Endothelial cell of umbilical vein (primary cell): ENCODE results near the gene ATP6V1F. TPM values are rescaled to one million over a fixed set of nuclear protein-coding genes. Genes with fewer than 3 reads are reported as not detected.

Source experiments
- BruUV-seq: library from RNA; stranded (reverse); fragments of 400-500 nt; replicated peaks from 2 replicates; lab custom pipeline; 2021; lab: Mats Ljungman, UMichigan
- CTCF ChIA-PET: fragments of 300-600, 350-600 bp; sonication (Branson Sonifier 250); formaldehyde crosslinking; loops from one replicate; lab custom pipeline; 2021; ENCODE audit warnings: antibody characterized with exemption, inconsistent platforms; lab: Charles Lee
- POLR2A ChIA-PET: fragments of 300-600, 350-600 bp; sonication (Branson Sonifier 250); formaldehyde crosslinking; loops from one replicate; lab custom pipeline; 2021; ENCODE audit warnings: antibody characterized with exemption, inconsistent platforms; lab: Charles Lee
- DNase-seq: peaks from one replicate; pipeline ENCODE4 v3.0.0-alpha.2; 2011; ENCODE audit warnings: low read depth, low spot score
- FAIRE-seq: peaks from 2 replicates; lab custom pipeline; 2011; peaks lifted over from hg19 to GRCh38; lab: Jason Lieb, UNC
- H2AFZ ChIP-seq: 2 replicates; pipeline ENCODE4 v1.6.0; 2012; ENCODE audit warnings: low read depth, low read length, control low read depth, inconsistent platforms
- H3K27ac ChIP-seq: 2 replicates; pipeline ENCODE4 v1.5.1; 2011; ENCODE audit warnings: low read depth, mild to moderate bottlenecking, control low read depth, low read length, moderate library complexity; ENCODE audit not compliant: insufficient read depth
- H3K27me3 ChIP-seq, 2 experiments: 2 replicates each; pipeline versions ENCODE4 v1.6.0 to v1.6.1; 2011; ENCODE audit warnings: low read length in 2 of 2, mixed read lengths in 1 of 2; ENCODE audit not compliant: control insufficient read depth in 2 of 2, insufficient read depth in 2 of 2
- H3K36me3 ChIP-seq, 2 experiments: 2 replicates in 1 of 2; 3 replicates in 1 of 2; pipeline ENCODE4 v1.5.1; 2011; ENCODE audit warnings: low read length in 2 of 2, mild to moderate bottlenecking in 1 of 2, moderate library complexity in 1 of 2; ENCODE audit not compliant: control insufficient read depth in 2 of 2, insufficient read depth in 2 of 2; ENCODE audit errors: extremely low read depth in 1 of 2
- H3K4me1 ChIP-seq: 3 replicates; pipeline ENCODE4 v1.5.1; 2011; ENCODE audit warnings: mild to moderate bottlenecking, low read length; ENCODE audit not compliant: control insufficient read depth, insufficient read depth; ENCODE audit errors: extremely low read depth
- H3K4me2 ChIP-seq: 2 replicates; pipeline ENCODE4 v1.6.1; 2011; ENCODE audit warnings: low read length, control low read depth, mixed read lengths; ENCODE audit not compliant: insufficient read depth
- H3K4me3 ChIP-seq, 3 experiments: fragments of 200-600 bp in 1 of 3; sonication (generic), shearing (Covaris generic) in 1 of 3; replicated peaks in 1 of 3; 2 replicates each; pipeline ENCODE4 v1.5.1; 2011 to 2016; ENCODE audit warnings: control low read depth in 3 of 3, low read length in 3 of 3, mild to moderate bottlenecking in 2 of 3, inconsistent platforms in 1 of 3, low read depth in 1 of 3, moderate library complexity in 1 of 3; ENCODE audit not compliant: insufficient read depth in 1 of 3
- H3K79me2 ChIP-seq: 2 replicates; pipeline ENCODE4 v1.6.0; 2012; ENCODE audit warnings: low read length, inconsistent platforms; ENCODE audit not compliant: control insufficient read depth, insufficient read depth
- H3K9ac ChIP-seq: replicated peaks from 2 replicates; pipeline ENCODE3; 2011; ENCODE audit warnings: low read length, control low read depth; ENCODE audit not compliant: insufficient read depth; ENCODE audit errors: extremely low read depth
- H3K9me1 ChIP-seq: replicated peaks from 3 replicates; pipeline ENCODE4 v1.6.0; 2011; ENCODE audit warnings: mild to moderate bottlenecking, low read length; ENCODE audit not compliant: control insufficient read depth, insufficient read depth; ENCODE audit errors: extremely low read depth
- H3K9me3 ChIP-seq: replicated peaks from 2 replicates; pipeline ENCODE4 v1.5.1; 2012; ENCODE audit warnings: low read length, inconsistent platforms; ENCODE audit not compliant: control insufficient read depth, insufficient read depth
- H4K20me1 ChIP-seq: replicated peaks from 2 replicates; pipeline ENCODE3; 2011; ENCODE audit warnings: mild to moderate bottlenecking, low read length; ENCODE audit not compliant: control insufficient read depth, insufficient read depth; ENCODE audit errors: extremely low read depth
- CTCF ChIP-seq, 2 donors: IDR thresholded peaks; 1 replicate in 1 of 2; 2 replicates in 1 of 2; pipeline ENCODE4 v1.5.1; 2011; ENCODE audit warnings: low read length in 2 of 2, mild to moderate bottlenecking in 2 of 2, moderate library complexity in 2 of 2, control low read depth in 1 of 2, inconsistent platforms in 1 of 2, low read depth in 1 of 2; ENCODE audit not compliant: insufficient read depth in 1 of 2; ENCODE audit errors: extremely low read depth in 1 of 2
- EZH2 ChIP-seq: IDR thresholded peaks from 2 replicates; pipeline ENCODE4 v1.6.1; 2012; ENCODE audit warnings: borderline replicate concordance, low read depth, mild to moderate bottlenecking, moderate library complexity, low read length, inconsistent platforms; ENCODE audit not compliant: severe bottlenecking
- FOS ChIP-seq: IDR thresholded peaks from 2 replicates; pipeline ENCODE4 v1.6.1; 2011; ENCODE audit warnings: mild to moderate bottlenecking, low read length, moderate library complexity, borderline replicate concordance; ENCODE audit not compliant: insufficient read depth
- GATA2 ChIP-seq: IDR thresholded peaks from 2 replicates; pipeline ENCODE4 v1.7.0; 2011; ENCODE audit warnings: low read depth, mild to moderate bottlenecking, moderate library complexity, mixed read lengths, low read length; ENCODE audit not compliant: insufficient read length, insufficient read depth
- JUN ChIP-seq: IDR thresholded peaks from 2 replicates; pipeline ENCODE4 v1.6.1; 2011; ENCODE audit warnings: borderline replicate concordance, low read depth; ENCODE audit not compliant: insufficient read length, insufficient read depth
- MAX ChIP-seq: IDR thresholded peaks from 2 replicates; pipeline ENCODE4 v1.6.1; 2011; ENCODE audit not compliant: insufficient read depth, insufficient read length
- MYC ChIP-seq: IDR thresholded peaks from one replicate; pipeline ENCODE4 v1.6.1; 2011; ENCODE audit warnings: mild to moderate bottlenecking, low read depth, low read length
- POLR2A ChIP-seq: IDR thresholded peaks from 2 replicates; pipeline ENCODE4 v1.6.1; 2012; ENCODE audit warnings: low read depth, mild to moderate bottlenecking, control low read depth, low read length
- POLR2AphosphoS5 ChIP-seq: IDR thresholded peaks from 2 replicates; pipeline ENCODE4 v1.6.1; 2012; ENCODE audit warnings: low read depth, mild to moderate bottlenecking, control low read depth, low read length, moderate library complexity; ENCODE audit not compliant: insufficient read depth
- dilution Hi-C: fragments of 300-500 bp; cut with MboI; formaldehyde crosslinking; loops from one replicate; pipeline ENCODE4 v1.15.0; 2019; ENCODE audit warnings: low sequenced_read_pairs; ENCODE audit not compliant: extremely low pct_ligation_motif_present
- intact Hi-C: fragments of 100-400 bp; cut with micrococcal nuclease; formaldehyde crosslinking; loops from one replicate; pipeline ENCODE4 v1.10.0; 2022
- polyA plus RNA-seq, 4 experiments: library from polyadenylated mRNA; depleted of rRNA in 3 of 4; stranded (reverse) in 3 of 4; unstranded in 1 of 4; fragments of >200 nt; gene quantifications; 2 replicates each; pipeline versions ENCODE4 v1.2.1 to v1.2.3, GENCODE V29; 2011 to 2012; ENCODE audit warnings: missing spikeins in 1 of 4
- total RNA-seq: library from RNA; stranded (reverse); gene quantifications from 2 replicates; pipeline ENCODE4 v1.2.3, GENCODE V29; 2021

Gene ATP6V1F
- total and polyA plus RNA-seq, 2 donors (not counting 3 experiments of a cell fraction or from before 2014, with no cell fraction given), result 156 to 360 TPM

DNA sequence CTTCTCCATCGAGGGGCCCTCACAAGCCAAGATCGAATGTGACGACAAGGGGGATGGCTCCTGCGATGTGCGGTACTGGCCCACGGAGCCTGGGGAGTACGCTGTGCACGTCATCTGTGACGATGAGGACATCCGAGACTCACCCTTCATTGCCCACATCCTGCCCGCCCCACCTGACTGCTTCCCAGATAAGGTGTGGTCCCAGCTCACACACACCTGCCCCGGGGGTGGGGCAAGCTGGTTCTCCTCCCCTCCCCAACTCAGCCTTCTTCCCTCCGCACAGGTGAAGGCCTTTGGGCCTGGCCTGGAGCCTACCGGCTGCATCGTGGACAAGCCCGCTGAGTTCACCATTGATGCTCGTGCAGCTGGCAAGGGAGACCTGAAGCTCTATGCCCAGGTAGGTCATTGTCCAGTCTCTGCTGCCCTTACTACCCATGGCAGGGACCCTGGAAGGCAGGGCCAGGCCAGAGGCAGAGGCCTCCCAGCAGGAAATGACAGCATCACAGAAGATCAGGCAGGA is 21.4 kb upstream of the ATP6V1F start:
- no peaks in the 10 kb centered on the region for H3K4me1 ChIP-seq
- dilution Hi-C loops (no loop called here), intact Hi-C loops (no loop called here)
- FAIRE-seq, result no peak
- no peak overlapping the region for H3K27ac ChIP-seq
- no peaks in the 10 kb centered on the region for H3K9me1 ChIP-seq
- H3K36me3 ChIP-seq, result peaks cover 9 to 80% of the 10 kb centered on the region in 2 experiments
- DNase-seq, result no peak
- no peak overlapping the region for H2AFZ ChIP-seq
- no peak overlapping the region for H3K4me3 ChIP-seq
- no peaks in the 10 kb centered on the region for H4K20me1 ChIP-seq
- H3K9ac ChIP-seq, result no peak overlapping the region
- ChIA-PET POLR2A (no interaction called here), CTCF (interaction anchor here (0.7 to 1.6 kb wide), 3 partner anchors 12 to 107 kb away, joined by 3 to 6 read pairs (median 3); no protein-coding TSS in a partner anchor)
- H3K9me3 ChIP-seq, result no peaks in the 10 kb centered on the region
- H3K27me3 ChIP-seq, result no peaks in the 10 kb centered on the region
- BruUV-seq, result no TSS peak
- no peak overlapping the region for H3K4me2 ChIP-seq
- H3K79me2 ChIP-seq, result no peaks in the 10 kb centered on the region
- no peak for TF ChIP-seq POLR2AphosphoS5
- no peak for TF ChIP-seq FOS
- TF ChIP-seq GATA2, result no peak
- no peak for TF ChIP-seq EZH2
- no peak for TF ChIP-seq CTCF (IDR thresholded peaks at IDR 0.05; ENCODE audit: extremely low read depth in 1 of 2, insufficient read depth in 1 of 2, low read depth in 1 of 2, low read length in 2 of 2)
- no peak for TF ChIP-seq MAX
- no peak for TF ChIP-seq POLR2A
- no peak for TF ChIP-seq MYC
- TF ChIP-seq JUN, result no peak
